Gastrocnemius medialis (tissue), 4 donors: ENCODE results near the gene BCAT1. TPM values are rescaled to one million over a fixed set of nuclear protein-coding genes. Genes with fewer than 3 reads are reported as not detected.

ENCODE experiments used
- ATAC-seq, 2 donors: fragments of 150-250 bp; one replicate each; pipeline ENCODE4 v1.9.1; 2016
- DNase-seq, 2 donors: peaks; one replicate each; pipeline ENCODE4 v3.0.0-alpha.2; 2019
- H3K27ac ChIP-seq, 4 donors: fragments of 200-600 bp; sonication (generic); 1 replicate in 1 of 4; 2 replicates in 3 of 4; pipeline ENCODE4 v1.5.1; 2016 to 2018; ENCODE audit warnings: mild to moderate bottlenecking in 2 of 4, moderate library complexity in 1 of 4
- H3K27me3 ChIP-seq, 3 donors: fragments of 200-600 bp; sonication (generic) in 2 of 3; 1 replicate in 1 of 3; 2 replicates in 2 of 3; pipeline versions ENCODE4 v1.5.1 to v1.6.0; 2016 to 2019; ENCODE audit warnings: mild to moderate bottlenecking in 1 of 3, moderate library complexity in 1 of 3
- H3K36me3 ChIP-seq, 2 donors: fragments of 200-600 bp; sonication (generic) in 1 of 2; one replicate each; pipeline ENCODE4 v1.5.1; 2017 to 2018
- H3K4me1 ChIP-seq, 2 donors: fragments of 200-600 bp; sonication (generic) in 1 of 2; one replicate each; pipeline ENCODE4 v1.5.1; 2016 to 2017; ENCODE audit warnings: mild to moderate bottlenecking in 2 of 2
- H3K4me3 ChIP-seq, 4 donors: fragments of 200-600 bp; sonication (generic) in 3 of 4; 1 replicate in 1 of 4; 2 replicates in 3 of 4; pipeline ENCODE4 v1.5.1; 2016 to 2019; ENCODE audit warnings: mild to moderate bottlenecking in 2 of 4
- H3K9me3 ChIP-seq, 3 donors: fragments of 200-600 bp; sonication (generic) in 2 of 3; 1 replicate in 1 of 3; 2 replicates in 2 of 3; pipeline ENCODE4 v1.5.1; 2016 to 2019
- CTCF ChIP-seq, 5 experiments: fragments of 450-650 bp in 3 of 5; fragments of 200-600 bp in 2 of 5; sonication (generic) in 2 of 5; IDR thresholded peaks in 4 of 5; conservative IDR thresholded peaks in 1 of 5; 1 replicate in 4 of 5; 2 replicates in 1 of 5; pipeline ENCODE4 v1.5.1; 2016 to 2019; ENCODE audit warnings: antibody characterized with exemption in 5 of 5, mild to moderate bottlenecking in 3 of 5, moderate library complexity in 3 of 5
- POLR2A ChIP-seq, 2 donors: fragments of 450-650 bp; IDR thresholded peaks; one replicate each; pipeline ENCODE4 v1.6.1; 2017; ENCODE audit warnings: antibody characterized with exemption in 2 of 2, mild to moderate bottlenecking in 2 of 2, moderate library complexity in 2 of 2
- in situ Hi-C, 4 donors: fragments of 200-750 bp; cut with MboI; loops; one replicate each; pipeline versions ENCODE4 v1.15.0 to v1.8.0; 2017; ENCODE audit warnings: low sequenced_read_pairs in 4 of 4
- intact Hi-C: fragments of 100-400 bp; cut with DNase I; formaldehyde crosslinking; loops from one replicate; pipeline ENCODE4 v1.15.1; 2023; ENCODE audit warnings: low total_unique reads
- total RNA-seq, 4 donors: library from RNA; depleted of rRNA; stranded (reverse); fragments of >200 nt; gene quantifications; one replicate each; pipeline versions ENCODE4 v1.1.0 to v1.2.3, GENCODE V29; 2016

Gene BCAT1
- total RNA-seq, 4 donors from 2014 or later = 1.6 to 7.5 (median 3.9) TPM

- Histone ChIP-seq H3K36me3 (no peaks in the 10 kb centered on the region), H3K4me1 (no peaks in the 10 kb centered on the region), H3K4me3 (peak overlapping the region in 2 of 4 donors; percentile 9), H3K27me3 (no peaks in the 10 kb centered on the region), H3K27ac (no peak overlapping the region), H3K9me3 (no peaks in the 10 kb centered on the region)
- DNase-seq (no peak), ATAC-seq (no peak)
- in situ Hi-C loops (no loop called here), intact Hi-C loops (no loop called here)
- TF ChIP-seq POLR2A (IDR thresholded peaks at IDR 0.05) (no peak), CTCF (IDR thresholded peaks at IDR 0.05 in 4 of 5, conservative IDR thresholded peaks at IDR 0.05 in 1 of 5) (no peak)
Measured at GRCh38 chr12:24795699-24796347, 153.1 kb downstream of the BCAT1 start.

- H3K27me3 ChIP-seq = no peaks in the 10 kb centered on the region
- H3K4me1 ChIP-seq = no peaks in the 10 kb centered on the region
- TF ChIP-seq CTCF (IDR thresholded peaks at IDR 0.05 in 4 of 5, conservative IDR thresholded peaks at IDR 0.05 in 1 of 5) (no peak), POLR2A (IDR thresholded peaks at IDR 0.05) (no peak)
- H3K9me3 ChIP-seq = no peaks in the 10 kb centered on the region
- DNase-seq (no peak), ATAC-seq (no peak)
- in situ Hi-C loops (no loop called here), intact Hi-C loops (no loop called here)
- no peaks in the 10 kb centered on the region for H3K36me3 ChIP-seq
- H3K27ac ChIP-seq = no peak overlapping the region
- H3K4me3 ChIP-seq = no peak overlapping the region
Measured at GRCh38 chr12:24791622-24792021, 157.3 kb downstream of the BCAT1 start.

GRCh38 chr12:24788886-24789285, 160.0 kb downstream of the BCAT1 start:
- Histone ChIP-seq H3K9me3 (no peaks in the 10 kb centered on the region), H3K36me3 (no peaks in the 10 kb centered on the region), H3K27me3 (no peaks in the 10 kb centered on the region), H3K4me1 (no peaks in the 10 kb centered on the region), H3K27ac (no peak overlapping the region), H3K4me3 (no peak overlapping the region)
- ATAC-seq (no peak), DNase-seq (no peak)
- no peak for TF ChIP-seq CTCF (IDR thresholded peaks at IDR 0.05 in 4 of 5, conservative IDR thresholded peaks at IDR 0.05 in 1 of 5)
- intact Hi-C loops (no loop called here), in situ Hi-C loops (no loop called here)

DNA sequence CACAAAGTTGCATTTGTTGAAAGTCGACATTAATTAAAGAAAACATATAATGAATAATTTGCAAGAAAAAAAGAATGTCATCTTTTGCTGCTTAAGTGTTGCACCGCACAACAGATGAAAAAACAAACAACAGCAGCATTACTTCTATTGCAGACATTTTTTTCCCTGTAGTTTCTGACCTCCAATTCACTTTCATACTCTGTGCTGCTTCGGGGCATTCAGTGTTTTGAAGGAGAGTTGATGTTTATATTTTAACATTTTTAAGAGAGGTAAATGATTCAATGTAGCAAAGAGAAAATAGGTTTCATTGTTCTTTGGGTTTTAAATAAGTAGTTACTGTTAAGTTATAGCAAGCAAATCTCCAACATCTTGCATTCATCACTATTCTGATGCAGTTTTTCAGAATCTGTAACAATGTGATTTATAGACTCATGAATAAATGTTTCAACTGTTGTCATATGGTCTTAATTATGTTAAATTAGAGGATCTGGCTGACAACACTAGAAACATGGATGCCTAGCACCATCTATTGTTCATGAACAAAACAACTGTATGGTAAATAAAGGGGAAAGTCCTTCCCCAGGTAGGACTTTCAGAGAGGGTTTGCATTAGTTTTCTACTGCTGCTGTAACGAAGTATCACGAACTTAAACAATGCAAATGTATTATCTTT, 168.1 kb downstream of the BCAT1 start:
- ATAC-seq (no peak), DNase-seq (no peak)
- H3K27ac ChIP-seq = no peak overlapping the region
- H3K36me3 ChIP-seq = no peaks in the 10 kb centered on the region
- no peaks in the 10 kb centered on the region for H3K27me3 ChIP-seq
- no peaks in the 10 kb centered on the region for H3K4me1 ChIP-seq
- intact Hi-C loops = no loop called here
- in situ Hi-C loops = no loop called here
- TF ChIP-seq CTCF (IDR thresholded peaks at IDR 0.05 in 4 of 5, conservative IDR thresholded peaks at IDR 0.05 in 1 of 5) (no peak), POLR2A (IDR thresholded peaks at IDR 0.05) (no peak)
- H3K9me3 ChIP-seq = no peaks in the 10 kb centered on the region
- H3K4me3 ChIP-seq = no peak overlapping the region
